Fibroblast of the aortic adventitia (primary cell): ENCODE data around the gene SELENOV. TPM values are rescaled to one million over a fixed set of nuclear protein-coding genes. Genes with fewer than 3 reads are reported as not detected.

Source experiments
- DNase-seq: peaks from one replicate; pipeline ENCODE4 v3.0.0-alpha.2; 2010; ENCODE audit warnings: low read depth
- H3K4me3 ChIP-seq: 2 replicates; pipeline ENCODE4 v1.5.1; 2011; ENCODE audit warnings: low read depth, mild to moderate bottlenecking, control low read depth, low read length, moderate library complexity
- total RNA-seq: library from RNA; depleted of rRNA; stranded (reverse); fragments of >200 nt; gene quantifications from 2 replicates; pipeline ENCODE4 v1.2.3, GENCODE V29; 2012; ENCODE audit warnings: low replicate concordance
- TF ChIP-seq, protein P1 (sequence below): IDR thresholded peaks from 2 replicates; pipeline ENCODE4 v1.5.1; 2011; ENCODE audit warnings: mild to moderate bottlenecking, low read length, control low read depth, inconsistent platforms; ENCODE audit not compliant: insufficient read depth

Gene SELENOV
- total RNA-seq, 1 donor: not detected

DNA sequence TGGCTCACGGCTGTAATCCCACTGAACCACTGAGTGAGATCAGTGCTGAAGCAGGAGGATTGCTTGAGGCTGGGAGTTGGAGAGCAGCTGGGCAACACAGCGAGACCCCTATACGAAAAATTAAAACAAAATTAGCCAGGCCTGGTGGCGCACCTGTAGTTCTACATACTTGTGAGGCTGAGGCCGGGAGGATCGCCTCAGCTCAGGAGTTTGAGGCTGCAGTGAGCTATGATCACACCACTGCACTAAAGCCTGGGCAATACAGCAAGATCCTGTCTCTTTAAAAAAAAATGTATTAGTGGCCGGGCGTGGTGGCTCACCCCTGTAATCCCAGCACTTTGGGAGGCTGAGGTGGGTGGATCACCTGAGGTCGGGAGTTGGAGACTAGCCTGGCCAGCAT, 6.3 kb upstream of the SELENOV start:
- H3K4me3 ChIP-seq: no peak overlapping the region
- no peak for DNase-seq
- TF ChIP-seq, protein P1, sequence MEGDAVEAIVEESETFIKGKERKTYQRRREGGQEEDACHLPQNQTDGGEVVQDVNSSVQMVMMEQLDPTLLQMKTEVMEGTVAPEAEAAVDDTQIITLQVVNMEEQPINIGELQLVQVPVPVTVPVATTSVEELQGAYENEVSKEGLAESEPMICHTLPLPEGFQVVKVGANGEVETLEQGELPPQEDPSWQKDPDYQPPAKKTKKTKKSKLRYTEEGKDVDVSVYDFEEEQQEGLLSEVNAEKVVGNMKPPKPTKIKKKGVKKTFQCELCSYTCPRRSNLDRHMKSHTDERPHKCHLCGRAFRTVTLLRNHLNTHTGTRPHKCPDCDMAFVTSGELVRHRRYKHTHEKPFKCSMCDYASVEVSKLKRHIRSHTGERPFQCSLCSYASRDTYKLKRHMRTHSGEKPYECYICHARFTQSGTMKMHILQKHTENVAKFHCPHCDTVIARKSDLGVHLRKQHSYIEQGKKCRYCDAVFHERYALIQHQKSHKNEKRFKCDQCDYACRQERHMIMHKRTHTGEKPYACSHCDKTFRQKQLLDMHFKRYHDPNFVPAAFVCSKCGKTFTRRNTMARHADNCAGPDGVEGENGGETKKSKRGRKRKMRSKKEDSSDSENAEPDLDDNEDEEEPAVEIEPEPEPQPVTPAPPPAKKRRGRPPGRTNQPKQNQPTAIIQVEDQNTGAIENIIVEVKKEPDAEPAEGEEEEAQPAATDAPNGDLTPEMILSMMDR: no peak

DNA sequence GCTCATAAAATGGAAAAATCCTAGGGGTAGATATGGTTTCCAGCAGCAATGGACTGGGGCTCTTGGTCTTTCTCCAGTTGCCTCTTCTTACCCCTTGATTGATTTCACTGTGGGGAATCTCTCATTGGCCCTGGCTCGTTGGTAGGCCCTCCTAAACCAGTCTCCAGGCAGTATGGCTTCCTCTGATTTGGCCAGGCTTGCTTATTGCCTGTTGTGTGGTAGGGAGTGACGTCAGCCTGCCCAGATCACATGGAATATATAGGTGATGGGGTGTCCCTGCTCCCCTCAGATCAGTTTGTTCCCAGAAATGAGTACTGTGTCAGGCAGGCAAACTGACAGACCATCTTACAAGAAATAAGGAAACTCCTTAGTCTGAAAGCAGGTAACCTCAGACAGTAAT, 5.7 kb upstream of the SELENOV start:
- TF ChIP-seq, protein P1: no peak
- H3K4me3 ChIP-seq: no peak overlapping the region
- no peak for DNase-seq

DNA sequence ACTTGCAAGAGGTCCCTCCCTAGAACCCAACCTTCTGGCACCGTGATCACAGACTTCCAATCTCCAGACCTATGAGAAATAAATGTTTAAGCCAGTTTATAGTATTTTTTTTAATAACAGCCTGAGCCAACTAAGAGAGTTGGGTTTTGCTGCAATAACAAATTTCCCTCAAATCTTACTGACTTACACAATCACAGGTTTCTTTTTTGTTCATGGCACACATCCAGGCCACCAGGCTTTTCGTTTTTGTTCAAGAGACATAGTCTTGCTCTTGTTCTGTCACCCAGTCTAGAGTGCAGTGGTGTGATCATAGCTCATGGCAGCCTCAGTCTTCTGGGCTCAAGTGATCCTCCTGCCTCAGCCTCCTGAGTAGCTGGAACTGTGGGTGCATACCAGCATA, 2.0 kb upstream of the SELENOV start:
- TF ChIP-seq, protein P1: no peak
- no peak overlapping the region for H3K4me3 ChIP-seq
- DNase-seq: peak; percentile 11

DNA sequence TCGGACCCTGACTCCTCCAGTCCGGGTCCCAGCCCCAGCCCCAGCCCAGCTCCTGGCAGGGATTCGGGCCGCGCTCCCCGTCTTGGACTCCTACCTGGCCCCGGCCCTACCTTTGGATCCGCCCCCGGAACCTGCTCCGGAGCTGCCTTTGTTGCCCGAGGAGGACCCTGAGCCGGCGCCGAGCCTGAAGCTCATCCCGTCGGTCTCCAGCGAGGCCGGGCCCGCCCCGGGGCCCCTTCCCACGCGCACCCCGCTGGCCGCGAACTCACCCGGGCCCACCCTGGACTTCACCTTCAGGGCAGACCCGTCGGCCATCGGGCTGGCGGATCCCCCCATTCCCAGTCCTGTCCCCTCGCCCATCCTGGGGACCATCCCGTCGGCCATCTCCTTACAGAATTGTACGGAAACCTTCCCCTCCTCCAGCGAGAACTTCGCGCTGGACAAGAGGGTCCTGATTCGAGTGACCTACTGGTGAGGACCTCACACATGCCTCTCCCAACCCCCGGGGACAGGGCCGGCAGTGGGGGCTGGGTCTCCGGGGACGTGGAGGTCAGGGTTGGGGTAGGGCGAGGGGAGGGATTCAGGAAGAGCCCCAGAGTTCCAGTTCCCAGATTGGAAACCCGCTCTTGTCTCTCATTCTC, 732 bp downstream of the SELENOV start:
- H3K4me3 ChIP-seq: no peak overlapping the region
- DNase-seq: no peak
- TF ChIP-seq, protein P1: no peak

DNA sequence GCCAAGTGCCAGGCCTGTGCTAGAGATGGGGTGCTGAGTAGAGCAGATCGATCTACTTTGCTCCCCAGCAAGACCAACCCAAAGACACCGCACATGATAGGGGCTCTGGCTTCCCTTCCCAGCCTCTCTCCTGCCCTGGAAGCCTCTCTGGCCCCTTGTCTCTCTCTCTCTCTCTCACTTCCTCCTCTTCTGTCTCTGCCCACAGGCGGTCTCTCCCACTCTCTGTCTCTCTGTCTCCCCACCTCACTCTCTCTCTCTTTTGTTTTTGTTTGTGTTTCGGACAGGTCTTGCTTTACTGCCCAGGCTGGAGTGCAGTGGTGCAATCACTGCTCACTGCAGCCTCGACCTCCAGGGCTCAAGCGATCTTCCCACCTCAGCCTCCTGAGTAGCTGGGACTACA, 1.3 kb downstream of the SELENOV start:
- H3K4me3 ChIP-seq: no peak overlapping the region
- no peak for DNase-seq
- TF ChIP-seq, protein P1: no peak

DNA sequence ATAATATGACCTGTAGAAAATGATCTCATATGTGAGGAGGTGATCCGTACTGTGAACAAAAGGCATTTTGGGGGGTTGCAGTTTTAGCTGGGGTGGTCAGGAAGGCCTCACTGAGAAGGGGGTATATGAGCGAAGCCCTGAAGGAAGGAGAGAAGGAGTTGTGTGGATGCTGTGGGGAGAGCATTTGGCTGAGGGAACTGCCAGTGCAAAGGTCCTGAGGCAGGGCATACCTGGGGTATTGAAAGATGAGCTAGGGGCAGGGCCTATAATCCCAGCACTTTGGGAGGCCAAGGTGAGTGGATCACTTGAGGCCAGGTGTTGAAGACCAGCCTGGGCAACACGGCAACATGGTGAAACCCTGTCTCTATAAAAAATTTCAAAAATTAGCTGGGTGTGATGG, 2.5 kb downstream of the SELENOV start:
- no peak overlapping the region for H3K4me3 ChIP-seq
- no peak for DNase-seq
- TF ChIP-seq, protein P1: no peak

DNA sequence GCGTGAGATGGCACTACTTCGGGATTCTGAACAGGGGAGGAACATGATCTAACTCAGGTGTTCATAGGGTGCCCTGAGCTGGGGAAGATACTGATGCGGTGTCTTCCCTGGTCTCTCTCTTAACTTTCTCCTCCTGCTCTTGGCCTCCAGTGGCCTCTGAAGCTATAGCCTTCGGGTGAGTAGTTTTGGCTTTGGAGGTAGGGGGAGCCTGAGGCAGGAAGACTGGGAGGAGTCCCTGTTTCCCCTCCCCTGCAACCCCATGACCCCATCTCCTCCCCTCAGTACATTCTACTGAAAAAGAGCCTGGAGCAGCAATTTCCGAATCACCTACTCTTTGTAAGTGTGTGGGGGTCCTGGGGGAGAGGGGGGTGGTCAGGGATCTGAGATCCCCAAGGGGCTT, 3.5 kb downstream of the SELENOV start:
- TF ChIP-seq, protein P1: no peak
- DNase-seq: no peak
- no peak overlapping the region for H3K4me3 ChIP-seq
